Astrocyte of the cerebellum (primary cell): ENCODE data around the gene RGS9BP.

ENCODE experiments used
- DNase-seq: peaks from one replicate; pipeline ENCODE4 v3.0.0-alpha.2; 2011; ENCODE audit warnings: low read depth
- H3K4me3 ChIP-seq: 2 replicates; pipeline ENCODE4 v1.5.1; 2011; ENCODE audit warnings: mild to moderate bottlenecking, low read depth, low read length, moderate library complexity
- in situ Hi-C: cut with HindIII; loops from 2 replicates; pipeline ENCODE4 v1.10.0; 2017; ENCODE audit warnings: low sequenced_read_pairs
- TF ChIP-seq, protein P1 (sequence below): IDR thresholded peaks from 2 replicates; pipeline ENCODE4 v1.5.1; 2012; ENCODE audit warnings: low read length, low read depth, moderate library complexity, mild to moderate bottlenecking; ENCODE audit errors: missing control alignments

The RGS9BP gene, protein sequence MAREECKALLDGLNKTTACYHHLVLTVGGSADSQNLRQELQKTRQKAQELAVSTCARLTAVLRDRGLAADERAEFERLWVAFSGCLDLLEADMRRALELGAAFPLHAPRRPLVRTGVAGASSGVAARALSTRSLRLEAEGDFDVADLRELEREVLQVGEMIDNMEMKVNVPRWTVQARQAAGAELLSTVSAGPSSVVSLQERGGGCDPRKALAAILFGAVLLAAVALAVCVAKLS

DNA sequence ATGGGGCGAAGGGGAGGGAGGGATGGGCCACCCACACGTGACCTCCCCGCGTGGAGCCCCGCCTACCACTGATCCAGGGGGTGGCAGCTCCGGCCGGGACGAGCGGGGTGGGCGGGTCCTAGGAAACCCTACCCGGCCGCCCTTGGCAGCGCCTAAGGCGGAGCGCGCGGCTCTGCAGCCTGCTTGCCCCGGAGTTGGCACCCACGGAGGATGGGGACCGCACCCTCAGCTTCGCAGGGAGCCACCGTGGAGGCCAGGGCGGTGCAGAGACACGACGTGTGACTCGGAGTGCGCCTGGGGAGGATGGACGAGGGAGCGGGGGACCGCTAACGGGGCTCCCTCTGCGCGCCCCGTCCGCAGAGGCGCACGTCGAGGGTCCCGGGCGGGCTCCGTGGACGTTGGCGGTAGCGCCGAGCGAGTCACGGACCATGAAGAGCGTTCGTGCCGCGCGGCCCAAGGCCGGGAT is at the start of gene RGS9BP:
Gene RGS9BP, plus strand, starts transcription at position 129 of the 466 bp plus-strand sequence. CDS start 416 bp downstream, outside the sequence.
- TF ChIP-seq, protein P1, sequence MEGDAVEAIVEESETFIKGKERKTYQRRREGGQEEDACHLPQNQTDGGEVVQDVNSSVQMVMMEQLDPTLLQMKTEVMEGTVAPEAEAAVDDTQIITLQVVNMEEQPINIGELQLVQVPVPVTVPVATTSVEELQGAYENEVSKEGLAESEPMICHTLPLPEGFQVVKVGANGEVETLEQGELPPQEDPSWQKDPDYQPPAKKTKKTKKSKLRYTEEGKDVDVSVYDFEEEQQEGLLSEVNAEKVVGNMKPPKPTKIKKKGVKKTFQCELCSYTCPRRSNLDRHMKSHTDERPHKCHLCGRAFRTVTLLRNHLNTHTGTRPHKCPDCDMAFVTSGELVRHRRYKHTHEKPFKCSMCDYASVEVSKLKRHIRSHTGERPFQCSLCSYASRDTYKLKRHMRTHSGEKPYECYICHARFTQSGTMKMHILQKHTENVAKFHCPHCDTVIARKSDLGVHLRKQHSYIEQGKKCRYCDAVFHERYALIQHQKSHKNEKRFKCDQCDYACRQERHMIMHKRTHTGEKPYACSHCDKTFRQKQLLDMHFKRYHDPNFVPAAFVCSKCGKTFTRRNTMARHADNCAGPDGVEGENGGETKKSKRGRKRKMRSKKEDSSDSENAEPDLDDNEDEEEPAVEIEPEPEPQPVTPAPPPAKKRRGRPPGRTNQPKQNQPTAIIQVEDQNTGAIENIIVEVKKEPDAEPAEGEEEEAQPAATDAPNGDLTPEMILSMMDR = no peak
- no peak for DNase-seq
- peak within 1 kb of the TSS; percentile 78 for H3K4me3 ChIP-seq
- in situ Hi-C loops = no loop called here

DNA sequence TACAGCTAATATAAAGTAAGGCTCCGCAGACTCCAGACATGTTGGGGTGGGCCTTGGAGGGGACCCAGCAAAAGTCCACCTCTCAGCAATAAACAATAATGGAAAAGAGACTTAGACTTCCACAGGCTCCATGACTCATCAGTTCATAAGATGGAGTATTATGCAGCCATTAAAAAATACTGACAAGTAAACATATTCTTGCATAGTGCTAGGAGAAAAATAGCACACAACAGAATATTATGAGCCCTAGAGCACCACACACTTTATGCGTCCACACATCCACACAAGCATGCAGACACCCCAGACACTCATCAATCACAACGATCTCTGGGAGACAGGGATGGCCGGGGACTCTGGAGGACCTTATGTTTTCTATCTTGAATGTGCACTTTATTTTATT is 48.7 kb upstream of the RGS9BP start:
- TF ChIP-seq, protein P1 = no peak
- no peak for DNase-seq
- in situ Hi-C loops = no loop called here
- H3K4me3 ChIP-seq = no peak overlapping the region

DNA sequence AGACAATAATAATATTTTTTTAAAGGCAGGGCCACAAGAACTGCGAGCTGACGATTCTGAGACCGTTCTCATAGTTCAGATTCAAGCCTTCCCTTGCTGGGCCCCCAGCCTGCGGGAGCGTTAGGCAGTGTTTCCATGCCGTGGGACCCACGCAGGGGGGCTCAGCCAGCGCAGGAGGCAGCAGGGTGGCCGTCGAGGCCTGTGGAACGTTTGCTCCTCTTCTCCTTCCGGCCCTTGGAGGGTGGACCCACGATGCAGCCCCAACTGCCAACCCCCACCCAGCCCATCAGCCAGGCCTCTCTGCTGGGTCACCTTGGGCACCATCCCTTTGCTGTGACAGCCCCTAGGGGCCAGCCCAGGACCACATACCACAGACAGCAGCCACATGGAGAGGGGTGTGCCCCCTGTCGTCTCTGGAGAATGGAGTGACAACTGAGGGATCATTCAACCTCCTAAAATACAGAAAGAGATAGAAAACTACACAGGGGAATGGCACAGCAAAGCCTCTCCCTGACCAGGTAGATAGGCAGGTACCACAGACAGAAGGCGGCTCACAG is 47.9 kb upstream of the RGS9BP start:
- no peak overlapping the region for H3K4me3 ChIP-seq
- in situ Hi-C loops = no loop called here
- DNase-seq = no peak
- TF ChIP-seq, protein P1 = no peak

DNA sequence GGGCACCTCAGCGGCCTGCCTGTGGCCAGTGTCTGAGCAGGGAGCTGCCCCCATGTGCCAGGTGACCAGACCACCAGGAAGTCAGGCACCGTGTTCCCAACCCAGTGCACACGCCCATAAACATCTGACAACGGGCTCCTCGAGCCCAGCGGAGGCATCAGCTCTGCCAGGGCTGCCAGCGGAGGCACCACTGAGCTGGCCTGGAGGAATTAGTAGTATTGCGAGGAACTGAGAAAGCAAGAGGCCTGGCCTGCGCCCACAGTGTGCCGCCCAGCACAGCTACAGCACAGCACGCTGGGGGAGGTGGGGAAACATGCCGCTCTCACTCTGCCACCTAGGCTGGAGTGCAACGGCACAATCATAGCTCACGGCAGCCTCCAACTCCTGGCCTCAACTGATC is 45.3 kb upstream of the RGS9BP start:
- no peak overlapping the region for H3K4me3 ChIP-seq
- DNase-seq = no peak
- in situ Hi-C loops = no loop called here
- TF ChIP-seq, protein P1 = no peak

DNA sequence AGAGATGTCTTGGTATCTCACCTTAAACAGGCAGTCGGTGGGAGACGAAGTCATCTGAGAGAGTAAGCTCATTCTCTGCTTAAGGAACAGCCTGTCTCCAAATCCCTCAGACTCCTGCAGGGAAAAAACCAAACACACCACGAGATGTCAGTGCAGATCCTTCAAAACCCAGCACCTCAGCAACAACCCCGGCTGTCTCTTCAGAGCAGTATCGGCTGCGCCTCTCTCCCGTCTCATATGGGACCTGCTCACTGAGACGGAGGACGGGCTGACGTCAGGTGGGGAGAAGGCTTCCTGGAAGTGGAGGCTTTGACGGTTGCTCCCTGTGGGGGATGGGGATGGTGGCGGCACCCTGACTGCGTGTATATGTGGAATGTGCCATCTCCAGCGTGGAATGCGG is 44.3 kb upstream of the RGS9BP start:
- TF ChIP-seq, protein P1 = no peak
- DNase-seq = no peak
- no peak overlapping the region for H3K4me3 ChIP-seq
- in situ Hi-C loops = no loop called here

DNA sequence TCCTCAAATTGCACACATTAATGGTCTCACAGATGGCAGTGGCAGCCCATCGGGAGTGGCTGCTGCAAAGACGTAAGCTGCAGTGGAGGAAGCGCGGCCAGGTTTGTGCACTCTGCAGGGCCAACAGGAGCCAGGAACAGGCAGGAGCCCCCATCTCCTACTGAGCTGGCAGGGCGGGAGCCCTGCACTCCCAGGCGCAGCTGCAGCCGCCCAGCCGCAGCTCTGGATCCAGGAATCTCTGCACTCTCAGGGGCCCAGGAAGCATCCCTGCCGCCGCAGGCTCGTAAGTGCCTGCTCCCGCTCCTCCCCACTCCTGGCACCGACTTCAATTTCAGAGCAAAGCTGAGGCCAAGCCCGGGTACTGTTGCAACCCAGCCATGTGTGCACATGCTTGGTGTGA is 38.2 kb upstream of the RGS9BP start:
- TF ChIP-seq, protein P1 = no peak
- DNase-seq = no peak
- in situ Hi-C loops = no loop called here
- no peak overlapping the region for H3K4me3 ChIP-seq
